COLO668 (cell line): Measurements from ENCODE around the gene SLF2.
"Not testable (repeated sequence)": the region's sequence is repeated elsewhere in the genome, so short reads cannot be mapped to it uniquely, and the experiment has no call there.

ENCODE experiments used
- DNase-seq: peaks from one replicate; lab custom pipeline; 2025; ENCODE audit not compliant: unreplicated experiment; lab: John Stamatoyannopoulos, UW

Gene SLF2

DNA sequence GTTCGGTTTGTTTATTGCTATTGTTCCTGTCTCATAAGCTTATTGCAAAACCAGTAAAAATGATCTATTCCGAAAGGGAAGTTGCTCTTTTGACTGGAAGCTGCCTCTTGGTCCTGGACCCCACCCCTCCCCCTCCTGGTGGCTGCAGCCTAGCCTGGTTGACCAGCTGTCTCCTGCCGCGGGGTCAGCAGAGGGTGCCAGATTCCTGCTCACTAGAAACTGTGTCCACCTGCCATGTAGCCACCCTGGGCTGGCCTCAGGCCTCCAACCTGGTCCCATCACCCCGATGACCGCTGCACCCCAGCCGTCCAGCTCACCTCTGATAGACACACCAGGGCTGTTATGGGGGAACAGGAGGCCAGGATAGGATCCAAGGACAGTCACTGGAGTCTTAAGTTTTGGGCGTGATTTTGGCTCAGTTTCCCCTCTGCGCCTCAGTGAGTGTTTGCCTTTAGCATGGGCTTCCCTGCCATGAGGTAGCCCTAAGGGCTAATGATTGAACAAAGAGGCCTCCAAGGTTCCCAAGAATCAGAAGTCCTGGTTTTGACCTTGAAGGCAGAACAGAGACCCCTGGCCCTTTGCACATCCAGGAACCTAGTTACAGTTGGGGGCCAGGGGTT lies 32.9 kb upstream of the SLF2 start:
- no peak for DNase-seq

DNA sequence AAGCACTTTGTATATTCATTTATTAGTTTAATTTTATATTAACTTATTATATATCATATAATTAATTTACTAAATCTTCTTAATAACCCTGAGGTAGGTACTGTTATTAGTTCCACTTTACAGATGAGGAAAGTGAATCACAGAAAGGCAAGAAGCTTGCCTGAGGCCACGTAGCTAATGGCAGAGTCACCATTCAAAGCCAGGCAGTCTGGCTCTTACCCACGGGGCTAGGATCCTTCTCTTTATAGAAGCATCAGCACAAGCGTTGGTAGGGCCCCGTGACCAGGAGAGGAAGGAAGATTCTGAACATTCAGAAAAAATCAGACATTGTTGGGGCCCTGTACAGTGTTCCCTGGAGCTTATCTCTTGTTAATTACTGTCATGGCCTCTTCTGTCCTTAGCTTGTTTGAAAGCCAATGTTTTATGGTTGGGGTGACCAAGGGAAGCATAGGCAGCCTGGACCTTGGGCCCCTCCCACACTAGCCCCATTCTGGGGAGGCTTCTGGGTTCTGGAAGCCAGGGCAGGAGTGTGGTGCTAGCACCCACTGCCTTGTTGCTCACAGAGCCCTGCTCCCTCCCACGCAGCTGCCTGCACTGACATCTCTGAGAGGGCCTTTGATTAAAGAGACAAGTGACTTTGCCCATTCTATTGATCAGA lies 31.1 kb upstream of the SLF2 start:
- no peak for DNase-seq

DNA sequence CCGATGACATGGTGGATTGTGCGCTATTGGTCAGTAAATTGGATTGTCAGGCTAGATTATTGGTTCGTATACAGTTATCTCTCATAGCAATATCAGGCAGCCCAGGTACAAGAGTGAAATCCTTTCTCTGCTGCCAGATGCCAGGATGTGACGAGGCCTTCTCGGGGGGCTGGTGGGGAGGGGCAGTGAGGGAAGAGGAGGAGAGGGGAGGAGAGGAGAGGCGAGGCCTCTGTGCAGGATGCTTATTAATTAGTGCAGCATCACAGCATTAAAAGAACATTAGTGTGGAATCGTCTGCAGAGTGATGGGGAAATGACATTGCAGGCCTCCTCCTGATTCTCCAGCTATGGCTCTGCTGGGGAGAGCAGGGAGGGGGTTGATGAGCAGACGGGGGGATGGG lies 30.5 kb upstream of the SLF2 start:
- no peak for DNase-seq

DNA sequence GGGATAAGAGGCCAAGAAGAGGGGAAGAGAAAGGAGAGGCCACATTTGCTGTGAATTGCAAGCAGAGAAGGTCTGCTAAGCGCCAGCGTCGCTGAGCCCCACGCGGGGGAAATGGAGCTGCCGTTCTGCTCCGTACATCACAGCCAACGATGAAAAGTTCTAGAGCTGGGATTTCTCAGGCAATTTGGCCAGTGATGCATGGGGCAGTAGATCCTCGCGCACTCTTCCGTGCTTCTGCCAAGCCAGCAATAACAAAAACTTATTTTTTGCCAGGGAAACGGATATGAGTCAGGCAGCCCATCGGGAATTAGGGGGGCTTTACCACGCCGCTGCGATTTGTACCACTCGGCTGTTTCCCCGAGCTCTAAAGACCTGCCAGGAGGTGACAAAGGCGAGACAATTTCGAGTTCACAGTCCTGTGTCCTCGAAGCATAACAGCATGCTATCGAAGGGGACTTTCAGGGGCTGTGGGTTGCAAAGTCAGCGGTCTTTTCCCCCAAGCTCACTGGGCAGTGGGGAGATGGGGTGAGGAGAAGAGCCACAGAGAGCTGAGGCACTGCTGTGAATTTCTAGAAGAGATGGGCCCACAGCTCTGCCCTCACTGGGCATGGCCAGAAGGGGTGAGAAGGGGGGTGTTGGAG lies 30.0 kb upstream of the SLF2 start:
- DNase-seq, result no peak

DNA sequence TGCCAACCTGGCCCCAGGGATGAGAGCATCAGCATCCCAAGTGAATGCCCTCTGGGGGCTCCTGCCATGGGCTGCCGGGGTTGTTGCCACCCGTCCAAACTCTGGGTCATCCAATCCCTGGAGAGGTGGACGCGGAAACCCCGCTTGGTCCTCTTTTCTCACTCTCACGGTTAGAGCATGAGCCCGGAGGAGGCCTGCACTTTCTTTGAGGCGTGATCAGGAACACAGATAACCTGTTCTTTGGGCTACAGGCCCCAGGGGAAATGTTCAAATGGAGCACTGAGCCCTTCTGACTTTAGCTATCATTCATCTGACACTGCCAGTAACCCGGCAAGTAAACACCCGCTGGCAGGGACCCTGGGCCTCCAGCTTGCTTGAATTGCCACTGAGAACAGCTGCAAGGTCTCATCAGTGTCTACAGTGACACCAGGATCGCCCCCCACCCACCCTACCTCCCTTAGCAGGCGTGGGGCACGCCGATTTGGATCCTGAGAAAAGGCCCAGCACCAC lies 29.4 kb upstream of the SLF2 start:
- DNase-seq, result no peak

DNA sequence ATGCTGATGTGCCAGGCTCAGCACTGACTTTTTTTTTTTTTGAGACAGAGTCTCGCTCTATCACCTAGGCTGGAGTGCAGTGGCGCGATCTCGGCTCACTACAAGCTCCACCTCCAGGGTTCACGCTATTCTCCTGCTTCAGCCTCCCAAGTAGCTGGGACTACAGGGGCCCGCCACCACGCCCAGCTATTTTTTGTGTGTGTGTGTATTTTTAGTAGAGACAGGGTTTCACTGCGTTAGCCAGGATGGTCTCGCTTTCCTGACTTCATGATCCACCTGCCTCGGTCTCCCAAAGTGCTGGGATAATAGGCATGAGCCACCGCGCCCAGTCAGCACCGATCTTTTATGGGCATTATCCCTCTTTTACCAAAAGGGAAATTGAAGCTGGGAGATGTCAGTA lies 27.2 kb upstream of the SLF2 start:
- not testable (repeated sequence) for DNase-seq

DNA sequence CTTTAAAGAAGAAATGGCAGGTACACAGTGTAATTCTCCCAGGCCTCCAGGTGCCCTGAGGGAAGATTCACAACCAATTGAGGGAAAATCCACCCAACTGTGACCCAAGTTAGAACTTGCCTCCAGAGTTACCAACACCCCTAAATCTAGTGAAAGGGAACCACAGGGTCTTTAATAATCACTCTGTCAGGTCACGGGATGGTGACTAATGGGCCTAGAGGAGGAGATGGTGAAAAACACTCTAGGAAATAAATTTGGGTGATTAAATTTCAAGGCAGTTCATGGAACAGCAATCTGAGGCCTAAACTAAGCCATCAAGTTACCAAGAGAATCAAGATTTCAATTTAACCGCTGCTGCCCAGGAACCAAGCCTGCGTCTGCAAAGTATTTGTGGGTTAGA lies 26.7 kb upstream of the SLF2 start:
- no peak for DNase-seq

DNA sequence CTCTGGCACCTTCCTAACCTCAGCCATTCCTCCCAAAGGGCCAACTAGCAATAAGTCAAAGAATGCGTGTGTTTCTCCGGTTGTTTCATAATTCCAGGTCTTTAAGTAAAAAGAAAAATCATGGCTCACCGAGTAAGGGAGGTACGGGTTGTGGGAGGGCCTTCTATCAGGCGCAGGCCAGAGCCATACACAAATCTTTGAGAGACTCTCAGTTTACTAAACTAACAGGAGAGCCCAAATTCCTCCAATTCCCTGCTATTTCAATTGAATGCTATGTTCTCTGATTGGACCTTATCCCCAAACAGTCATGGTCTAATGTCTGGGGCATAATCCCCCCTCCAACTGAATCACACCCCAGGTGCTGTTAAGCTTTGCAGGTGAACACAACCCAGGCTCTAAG lies 26.2 kb upstream of the SLF2 start:
- DNase-seq, result no peak

DNA sequence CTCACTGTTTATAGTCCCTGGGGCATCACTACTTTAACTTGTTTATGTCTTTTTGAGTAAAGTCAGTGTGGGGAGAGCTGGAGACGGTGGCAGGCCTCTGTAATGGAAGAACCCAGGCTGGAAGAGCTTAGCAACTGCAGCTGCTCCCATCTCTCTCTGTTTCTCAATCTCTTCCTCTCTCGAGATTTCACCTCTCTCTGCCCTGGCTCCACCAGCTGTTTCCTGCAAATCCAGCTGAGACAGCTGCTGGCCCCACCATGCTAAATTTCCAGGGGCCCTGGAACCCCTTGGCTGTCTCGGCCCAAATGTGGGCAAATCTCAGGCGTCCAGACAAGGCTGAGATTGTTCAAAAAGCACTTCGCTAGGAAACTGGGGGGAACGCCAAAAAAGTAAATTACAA lies 25.8 kb upstream of the SLF2 start:
- DNase-seq, result no peak

DNA sequence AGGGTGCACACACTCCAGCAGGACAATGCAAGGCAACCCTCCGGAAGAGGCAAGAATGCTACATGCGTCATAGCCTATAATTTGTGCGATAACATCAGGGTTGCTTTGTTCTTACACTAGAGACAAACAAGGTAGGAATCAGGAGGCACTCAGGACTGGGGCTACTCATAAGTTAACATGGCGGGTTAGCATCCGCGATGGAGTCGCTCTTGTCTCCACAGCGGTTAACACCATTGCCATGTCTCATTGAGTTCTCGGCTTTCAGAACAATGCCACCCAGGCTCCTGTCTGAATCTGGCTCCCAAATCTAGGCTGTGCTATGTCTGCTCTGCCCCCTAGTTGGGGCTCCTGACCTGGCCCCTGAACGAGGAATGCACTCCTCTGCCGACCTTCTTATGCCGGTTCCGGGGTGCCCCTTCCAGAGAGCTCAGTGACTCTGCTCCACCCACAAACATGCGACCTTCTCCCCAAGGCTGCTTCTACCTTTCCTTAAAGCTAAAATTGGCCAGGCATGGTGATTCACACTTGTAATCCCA lies 24.9 kb upstream of the SLF2 start:
- DNase-seq, result no peak

DNA sequence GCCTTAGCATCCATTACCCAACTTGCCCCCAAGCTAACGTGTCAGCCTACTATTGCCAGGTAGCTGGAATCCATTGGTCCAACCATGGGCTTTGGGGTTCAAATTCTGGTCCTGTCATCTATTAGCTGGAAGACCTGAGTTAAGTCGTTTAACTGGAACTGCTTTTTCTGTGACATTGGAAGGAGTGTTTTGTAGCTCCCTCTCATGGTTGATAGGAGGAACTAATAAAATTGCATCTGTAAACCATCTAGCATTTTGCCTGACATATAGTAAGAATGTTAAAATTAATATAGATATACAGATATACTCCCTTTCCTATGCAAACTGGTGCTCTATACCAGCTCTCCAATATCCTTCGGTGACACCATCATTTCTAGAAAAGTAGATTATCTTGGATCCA lies 23.8 kb upstream of the SLF2 start:
- no peak for DNase-seq

DNA sequence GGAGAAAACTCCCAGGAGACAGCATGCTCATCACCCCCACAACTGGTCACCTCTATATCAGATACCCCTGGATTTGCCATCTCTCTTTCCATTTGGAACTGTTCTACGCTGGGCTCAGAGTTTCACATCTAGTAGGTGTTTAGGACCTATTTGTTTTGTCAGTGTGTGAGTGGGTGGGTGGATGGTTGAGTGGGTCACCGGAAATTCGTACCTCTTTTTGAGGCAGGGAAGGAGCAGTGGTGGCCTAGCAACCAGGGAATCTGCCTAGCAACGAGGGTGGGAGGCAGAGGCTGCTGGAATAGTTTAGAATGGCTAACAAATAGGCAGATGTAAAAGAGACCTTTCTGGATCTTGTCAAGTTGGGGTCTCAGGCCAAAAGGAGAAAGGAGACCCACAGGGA lies 23.2 kb upstream of the SLF2 start:
- no peak for DNase-seq

DNA sequence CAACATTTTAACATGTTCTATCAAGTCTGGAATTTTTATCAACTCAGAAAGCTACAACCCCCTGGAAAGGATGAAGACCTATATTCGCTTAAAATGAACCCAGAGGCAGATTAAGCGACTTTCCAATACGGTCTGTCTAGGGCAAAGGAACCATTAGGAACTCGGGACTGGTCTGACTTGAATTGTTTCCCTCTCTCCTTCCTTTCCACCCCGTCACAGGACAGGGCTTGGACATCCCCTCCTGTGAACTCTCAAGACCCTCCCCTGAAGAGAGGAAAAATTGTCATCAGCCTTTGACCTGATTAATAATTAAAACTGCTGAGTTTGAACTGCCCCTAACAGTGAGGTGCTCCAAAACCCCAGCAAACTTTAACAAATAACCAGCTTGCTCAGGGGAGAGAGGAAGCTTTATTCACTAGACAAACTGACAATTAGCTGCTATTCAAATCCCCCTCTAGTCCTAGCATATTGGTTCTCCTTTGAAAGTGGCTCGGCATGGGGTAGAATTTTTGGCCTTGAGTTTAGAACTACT lies 22.6 kb upstream of the SLF2 start:
- DNase-seq, result no peak

DNA sequence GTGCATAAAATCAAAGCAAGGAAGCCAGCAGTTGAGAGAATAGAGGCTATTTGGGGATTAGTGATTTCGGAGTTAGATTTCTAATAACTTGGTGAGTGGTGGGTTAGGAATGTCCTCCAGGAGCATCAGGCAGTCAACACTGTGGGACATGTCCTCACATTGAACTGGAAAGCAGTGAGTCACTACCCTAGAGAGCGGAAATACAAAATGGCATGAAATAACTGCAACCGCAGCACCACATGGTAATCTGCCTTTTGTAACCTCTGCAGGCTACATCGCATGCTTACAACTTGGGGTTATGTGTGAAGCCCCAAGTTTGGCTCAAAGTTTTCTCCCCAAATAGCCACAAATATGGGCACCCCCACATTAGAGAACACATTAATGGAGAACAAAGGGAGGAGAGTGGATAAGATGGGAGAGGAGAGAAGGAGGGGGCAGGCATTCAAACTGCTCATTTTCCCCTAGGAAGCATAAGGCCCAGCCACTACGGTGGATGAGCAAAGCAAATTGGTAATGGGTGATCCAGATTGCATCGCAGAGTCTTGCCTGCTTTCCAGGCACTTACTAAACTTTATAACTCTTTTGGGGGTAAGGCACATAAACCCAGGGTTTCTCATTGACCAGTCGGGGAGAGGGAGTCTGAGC lies 22.0 kb upstream of the SLF2 start:
- DNase-seq, result no peak

DNA sequence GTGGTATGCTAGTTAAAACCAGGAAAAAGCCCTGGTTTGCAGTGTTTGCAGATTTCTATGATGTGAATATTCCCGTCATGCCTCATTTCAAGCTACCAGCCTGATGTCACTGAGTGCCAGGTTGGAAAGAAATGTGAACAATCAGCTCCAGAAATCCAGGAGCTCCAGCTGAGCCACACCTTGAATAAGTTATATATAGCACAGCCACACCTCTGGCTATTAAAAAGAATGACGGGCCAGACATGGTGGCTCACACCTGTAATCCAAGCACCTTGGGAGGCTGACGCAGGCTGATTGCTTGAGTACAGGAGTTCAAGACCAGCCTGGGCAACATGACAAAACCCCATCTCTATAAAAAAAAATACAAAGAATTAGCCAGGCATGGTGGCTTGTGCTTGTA lies 18.7 kb upstream of the SLF2 start:
- DNase-seq, result no peak

DNA sequence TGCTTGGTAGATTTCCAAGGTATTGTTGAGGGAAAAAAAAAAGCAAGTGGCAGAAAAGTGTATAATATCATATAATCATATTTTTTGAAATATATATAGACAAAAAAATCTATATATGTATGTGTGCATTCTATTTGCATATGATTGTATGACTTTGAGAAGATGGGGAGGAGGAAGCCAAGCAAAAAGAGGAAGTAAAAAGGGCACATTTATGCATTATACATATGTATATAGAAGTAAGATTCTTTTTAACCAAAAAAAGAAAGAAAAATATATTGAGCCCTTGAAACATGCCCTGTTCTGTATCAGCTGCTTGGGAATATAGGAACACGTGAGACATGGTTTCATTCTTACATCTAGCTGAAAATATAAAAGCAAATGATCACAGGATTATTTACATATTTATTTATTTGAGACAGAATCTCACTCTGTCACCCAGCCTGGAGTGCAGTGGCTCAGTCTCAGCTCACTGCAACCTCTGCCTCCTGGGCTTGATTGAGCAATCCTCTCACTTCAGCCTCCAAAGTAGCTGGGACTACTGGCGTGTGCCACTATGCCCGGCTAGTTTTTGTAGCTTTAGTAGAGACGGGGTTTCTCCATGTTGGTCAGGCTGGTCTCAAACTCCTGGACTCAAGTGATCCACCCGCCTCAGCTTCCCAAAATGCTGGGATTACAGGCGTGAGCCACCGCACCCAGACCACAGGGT lies 18.0 kb upstream of the SLF2 start:
- no peak for DNase-seq

DNA sequence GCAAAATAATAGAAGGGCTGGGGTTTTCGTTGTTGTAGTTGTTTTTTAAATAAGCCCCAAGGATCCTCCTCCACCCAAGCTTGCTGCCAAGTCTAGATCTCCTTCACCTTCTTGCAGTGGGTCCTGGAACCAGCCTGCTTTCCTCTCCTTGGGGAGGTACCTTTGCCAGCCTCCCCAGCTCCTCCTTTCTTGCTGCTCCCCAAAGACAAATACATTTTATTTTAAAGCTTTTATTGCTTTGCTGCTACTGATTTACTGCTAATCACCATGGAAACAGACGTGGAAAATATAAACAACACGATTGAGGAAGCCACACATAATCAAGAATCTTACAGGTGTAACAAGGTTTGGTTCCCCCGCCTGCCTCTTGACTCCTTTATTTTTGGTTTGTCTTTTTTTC lies 17.4 kb upstream of the SLF2 start:
- DNase-seq, result no peak

DNA sequence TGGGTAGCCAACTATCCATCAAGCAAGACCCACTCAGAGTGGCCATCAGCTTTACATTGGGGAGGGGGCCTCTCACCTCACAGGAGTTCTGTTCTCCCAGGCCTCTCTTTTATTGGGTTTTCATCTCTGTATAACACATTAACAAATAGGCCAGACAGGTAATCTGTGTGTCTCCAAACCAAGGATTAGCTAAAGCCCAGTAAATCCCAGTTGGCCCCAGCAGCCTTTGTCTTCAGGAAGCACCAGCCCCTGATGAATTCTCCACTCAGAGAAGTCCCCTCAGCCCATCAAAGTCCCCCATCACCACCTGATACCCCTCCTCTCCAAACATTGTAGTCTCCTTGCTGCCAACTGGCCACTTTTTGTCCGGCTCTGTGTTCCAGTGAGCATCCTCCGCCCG lies 16.9 kb upstream of the SLF2 start:
- DNase-seq, result no peak

DNA sequence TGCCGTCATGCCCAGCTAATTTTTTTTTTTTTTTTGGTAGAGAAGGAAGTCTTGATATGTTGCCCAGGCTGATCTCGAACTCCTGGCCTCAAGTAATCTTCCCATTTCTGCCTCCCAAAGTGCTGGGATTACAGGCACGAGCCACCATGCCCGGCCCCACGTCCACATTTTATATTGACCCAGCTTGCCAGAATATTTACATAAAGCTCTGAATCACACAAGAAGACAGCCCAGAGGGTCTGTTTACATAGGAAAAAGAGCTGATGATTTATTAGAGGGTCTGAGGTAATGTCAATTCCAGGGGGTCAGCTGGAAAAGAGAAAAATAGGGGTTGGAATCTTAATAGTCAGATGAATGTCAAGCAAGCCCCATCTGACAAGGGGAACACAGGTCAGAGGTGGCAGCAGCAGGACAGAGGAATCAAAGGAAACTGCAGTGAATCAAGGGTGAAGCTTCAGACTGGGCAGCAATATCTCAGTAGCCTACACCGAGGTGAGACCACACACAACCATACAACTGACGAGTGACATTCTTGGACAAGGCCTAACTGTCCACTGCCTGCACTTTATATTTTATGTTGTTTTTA lies 15.8 kb upstream of the SLF2 start:
- no peak for DNase-seq

DNA sequence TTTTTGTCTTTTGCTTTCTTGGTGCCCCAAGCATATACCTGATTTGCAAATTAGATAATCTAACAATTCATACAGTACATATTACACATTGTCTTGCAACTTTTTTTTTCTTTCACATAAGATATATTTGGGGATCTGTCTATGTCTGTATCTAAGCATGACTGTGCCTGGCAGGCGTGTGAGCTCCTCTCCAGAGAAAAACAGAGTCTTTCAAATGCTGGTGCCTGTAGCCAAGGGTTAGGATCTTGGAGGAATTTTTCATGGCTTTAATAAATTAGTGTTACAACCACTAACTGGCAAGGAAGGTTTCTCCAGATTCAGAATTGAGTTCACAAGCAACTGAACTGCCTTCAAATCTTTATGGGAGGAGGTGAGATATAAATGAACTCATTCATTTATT lies 14.8 kb upstream of the SLF2 start:
- DNase-seq, result no peak

DNA sequence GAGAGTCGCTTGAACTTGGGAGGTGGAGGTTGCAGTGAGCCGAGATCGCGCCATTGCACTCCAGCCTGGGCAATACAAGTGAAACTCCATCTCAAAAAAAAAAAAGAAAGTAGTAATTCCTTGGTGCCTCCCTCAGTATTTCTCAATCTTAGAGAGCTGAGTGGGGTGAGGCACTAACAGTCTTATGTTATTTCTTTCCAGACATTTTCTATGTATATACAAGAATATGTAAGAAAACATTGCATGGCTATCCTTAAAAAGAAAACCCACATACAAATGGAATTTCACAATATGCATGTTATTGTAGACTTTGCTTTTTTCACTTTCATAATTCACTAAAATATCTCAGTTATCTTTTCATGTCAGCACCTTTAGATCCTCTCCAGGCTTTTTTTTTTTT lies 13.6 kb upstream of the SLF2 start:
- no peak for DNase-seq
